ENCODE measurements around the gene MRC2.

DNA sequence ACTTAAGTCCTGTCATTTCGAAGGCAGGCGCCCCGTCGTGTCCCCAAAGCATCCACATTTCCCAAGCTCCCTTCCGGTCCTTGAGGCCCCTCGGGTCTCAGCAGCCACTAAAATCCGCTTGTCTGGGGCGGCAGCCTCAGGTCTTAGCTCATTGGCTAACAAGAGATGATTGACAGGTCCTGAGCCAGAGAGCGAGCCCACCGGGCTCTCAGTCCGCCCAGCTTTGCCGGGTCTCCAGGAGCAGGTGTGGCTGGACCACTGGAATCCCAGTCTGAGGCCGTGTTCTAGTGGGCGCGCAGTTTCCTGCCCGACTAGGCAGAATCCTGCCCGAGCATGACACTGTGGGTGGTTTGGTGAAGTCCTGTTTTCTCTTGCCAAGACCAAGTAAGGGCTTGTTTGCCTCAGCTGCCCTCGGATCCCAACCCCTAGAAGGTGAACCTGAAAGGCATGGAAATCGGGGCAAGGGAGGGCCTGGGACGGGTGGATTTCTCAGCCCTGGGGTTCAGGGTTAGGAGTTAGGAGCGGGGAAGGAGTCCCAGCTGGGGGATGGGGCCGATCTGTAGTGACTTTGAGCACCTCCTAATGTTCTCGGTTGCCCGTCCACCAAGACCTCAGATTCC, 42.8 kb downstream of the MRC2 start:
- TF ChIP-seq, protein P1, sequence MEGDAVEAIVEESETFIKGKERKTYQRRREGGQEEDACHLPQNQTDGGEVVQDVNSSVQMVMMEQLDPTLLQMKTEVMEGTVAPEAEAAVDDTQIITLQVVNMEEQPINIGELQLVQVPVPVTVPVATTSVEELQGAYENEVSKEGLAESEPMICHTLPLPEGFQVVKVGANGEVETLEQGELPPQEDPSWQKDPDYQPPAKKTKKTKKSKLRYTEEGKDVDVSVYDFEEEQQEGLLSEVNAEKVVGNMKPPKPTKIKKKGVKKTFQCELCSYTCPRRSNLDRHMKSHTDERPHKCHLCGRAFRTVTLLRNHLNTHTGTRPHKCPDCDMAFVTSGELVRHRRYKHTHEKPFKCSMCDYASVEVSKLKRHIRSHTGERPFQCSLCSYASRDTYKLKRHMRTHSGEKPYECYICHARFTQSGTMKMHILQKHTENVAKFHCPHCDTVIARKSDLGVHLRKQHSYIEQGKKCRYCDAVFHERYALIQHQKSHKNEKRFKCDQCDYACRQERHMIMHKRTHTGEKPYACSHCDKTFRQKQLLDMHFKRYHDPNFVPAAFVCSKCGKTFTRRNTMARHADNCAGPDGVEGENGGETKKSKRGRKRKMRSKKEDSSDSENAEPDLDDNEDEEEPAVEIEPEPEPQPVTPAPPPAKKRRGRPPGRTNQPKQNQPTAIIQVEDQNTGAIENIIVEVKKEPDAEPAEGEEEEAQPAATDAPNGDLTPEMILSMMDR (IDR thresholded peaks at IDR 0.05) = no peak
- no peak for TF ChIP-seq POLR2A (IDR thresholded peaks at IDR 0.05)

Data from prostate gland (tissue), 2 donors.